Tibial artery (tissue), 4 donors: ENCODE data around the gene ARL3.

Experiments
- DNase-seq, 2 donors: peaks; one replicate each; pipeline ENCODE4 v3.0.0-alpha.2; 2019
- H3K27ac ChIP-seq, 2 donors: fragments of 200-600 bp; sonication (generic) in 1 of 2; 1 replicate in 1 of 2; 2 replicates in 1 of 2; pipeline ENCODE4 v1.5.1; 2018 to 2019; ENCODE audit warnings: mild to moderate bottlenecking in 1 of 2
- H3K27me3 ChIP-seq, 2 donors: fragments of 200-600 bp; sonication (generic) in 1 of 2; one replicate each; pipeline versions ENCODE4 v1.5.1 to v1.6.0; 2016 to 2019
- H3K36me3 ChIP-seq, 3 donors: fragments of 200-600 bp; sonication (generic) in 2 of 3; one replicate each; pipeline ENCODE4 v1.5.1; 2016 to 2019; ENCODE audit warnings: mild to moderate bottlenecking in 2 of 3
- H3K4me1 ChIP-seq, 4 donors: fragments of 200-600 bp; sonication (generic) in 2 of 4; 1 replicate in 3 of 4; 2 replicates in 1 of 4; pipeline ENCODE4 v1.5.1; 2016 to 2019
- H3K4me3 ChIP-seq, 2 donors: fragments of 200-600 bp; sonication (generic) in 1 of 2; 1 replicate in 1 of 2; 2 replicates in 1 of 2; pipeline ENCODE4 v1.5.1; 2018 to 2019; ENCODE audit warnings: mild to moderate bottlenecking in 2 of 2
- H3K9me3 ChIP-seq, 3 donors: fragments of 200-600 bp; sonication (generic) in 1 of 3; one replicate each; pipeline ENCODE4 v1.5.1; 2016 to 2019
- intact Hi-C: fragments of 100-400 bp; cut with DNase I; formaldehyde crosslinking; loops from one replicate; pipeline ENCODE4 v1.15.0; 2023; ENCODE audit warnings: low total_unique reads
- TF ChIP-seq, protein P1 (sequence below), 2 experiments: fragments of 200-600 bp in 1 of 2; fragments of 450-650 bp in 1 of 2; IDR thresholded peaks; one replicate each; pipeline ENCODE4 v1.5.1; 2017 to 2019; ENCODE audit warnings: antibody characterized with exemption in 2 of 2, mild to moderate bottlenecking in 1 of 2, moderate library complexity in 1 of 2

ARL3 gene

DNA sequence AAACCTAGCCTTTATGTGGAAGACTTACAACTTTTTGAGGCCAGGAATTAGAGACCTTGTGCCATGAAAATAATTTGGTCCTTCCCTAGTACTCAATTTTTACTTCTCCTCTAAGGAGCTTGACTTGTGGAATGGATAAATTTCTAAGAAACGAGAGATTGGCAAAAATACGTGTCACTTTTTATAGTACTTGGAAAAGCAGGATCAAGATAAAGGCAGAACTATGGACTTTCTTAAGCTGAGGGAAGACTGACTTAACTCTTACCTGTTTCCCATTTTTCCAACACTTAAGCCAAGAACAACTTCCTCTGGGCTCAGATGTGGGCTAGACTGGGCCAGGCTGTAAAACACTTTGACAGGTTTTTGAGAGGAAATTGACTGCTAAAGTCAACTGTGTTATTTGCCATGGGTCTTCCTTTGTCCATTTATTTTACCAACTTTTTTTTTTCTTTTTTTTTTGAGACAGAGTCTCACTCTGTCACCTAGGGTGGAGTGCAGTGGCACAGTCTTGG, 27.6 kb upstream of the ARL3 start:
- intact Hi-C loops = loop anchor here (5.0 kb wide), 2 partner anchors 36 to 76 kb away; no protein-coding TSS in a partner anchor
- H3K36me3 ChIP-seq = peaks cover 0 to 13% (median 0%) of the 10 kb centered on the region in 3 donors

DNA sequence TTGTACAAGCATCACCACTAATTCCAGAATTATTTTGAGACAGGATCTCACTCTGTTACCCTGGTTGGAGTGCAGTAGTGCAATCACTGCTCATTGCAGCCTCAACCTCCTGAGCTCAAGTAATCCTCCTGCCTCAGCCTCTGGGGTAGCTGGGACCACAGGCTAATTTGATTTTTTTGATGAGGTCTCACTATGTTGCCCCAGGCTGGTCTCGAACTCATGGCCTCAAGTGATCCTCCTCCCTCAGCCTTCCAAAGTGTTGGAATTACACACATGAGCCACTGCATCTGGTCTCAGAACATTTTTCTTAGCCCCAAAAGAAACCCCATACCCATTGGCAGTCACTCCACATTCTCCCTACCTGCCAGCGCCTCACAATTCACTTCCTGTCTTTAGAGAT, 26.0 kb upstream of the ARL3 start:
- H3K4me3 ChIP-seq = no peak overlapping the region
- H3K27ac ChIP-seq = no peak overlapping the region
- no peak for DNase-seq
- intact Hi-C loops = loop anchor here (5.0 kb wide), 2 partner anchors 37 to 77 kb away; no protein-coding TSS in a partner anchor
- H3K36me3 ChIP-seq = peaks cover 0 to 13% (median 0%) of the 10 kb centered on the region in 3 donors
- no peaks in the 10 kb centered on the region for H3K9me3 ChIP-seq
- H3K27me3 ChIP-seq = no peaks in the 10 kb centered on the region
- H3K4me1 ChIP-seq = peaks cover 0 to 15% (median 0%) of the 10 kb centered on the region in 4 donors
- TF ChIP-seq, protein P1, sequence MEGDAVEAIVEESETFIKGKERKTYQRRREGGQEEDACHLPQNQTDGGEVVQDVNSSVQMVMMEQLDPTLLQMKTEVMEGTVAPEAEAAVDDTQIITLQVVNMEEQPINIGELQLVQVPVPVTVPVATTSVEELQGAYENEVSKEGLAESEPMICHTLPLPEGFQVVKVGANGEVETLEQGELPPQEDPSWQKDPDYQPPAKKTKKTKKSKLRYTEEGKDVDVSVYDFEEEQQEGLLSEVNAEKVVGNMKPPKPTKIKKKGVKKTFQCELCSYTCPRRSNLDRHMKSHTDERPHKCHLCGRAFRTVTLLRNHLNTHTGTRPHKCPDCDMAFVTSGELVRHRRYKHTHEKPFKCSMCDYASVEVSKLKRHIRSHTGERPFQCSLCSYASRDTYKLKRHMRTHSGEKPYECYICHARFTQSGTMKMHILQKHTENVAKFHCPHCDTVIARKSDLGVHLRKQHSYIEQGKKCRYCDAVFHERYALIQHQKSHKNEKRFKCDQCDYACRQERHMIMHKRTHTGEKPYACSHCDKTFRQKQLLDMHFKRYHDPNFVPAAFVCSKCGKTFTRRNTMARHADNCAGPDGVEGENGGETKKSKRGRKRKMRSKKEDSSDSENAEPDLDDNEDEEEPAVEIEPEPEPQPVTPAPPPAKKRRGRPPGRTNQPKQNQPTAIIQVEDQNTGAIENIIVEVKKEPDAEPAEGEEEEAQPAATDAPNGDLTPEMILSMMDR (IDR thresholded peaks at IDR 0.05) = no peak

More for the DNA sequence above, 27.6 kb upstream of the ARL3 start:
- H3K4me3 ChIP-seq = no peak overlapping the region
- peaks cover 0 to 30% (median 9%) of the 10 kb centered on the region in 4 donors for H3K4me1 ChIP-seq
- H3K27ac ChIP-seq = no peak overlapping the region
- no peaks in the 10 kb centered on the region for H3K9me3 ChIP-seq
- DNase-seq = peak in 1 of 2 donors; percentile 5
- TF ChIP-seq, protein P1 (IDR thresholded peaks at IDR 0.05) = no peak
- H3K27me3 ChIP-seq = no peaks in the 10 kb centered on the region

DNA sequence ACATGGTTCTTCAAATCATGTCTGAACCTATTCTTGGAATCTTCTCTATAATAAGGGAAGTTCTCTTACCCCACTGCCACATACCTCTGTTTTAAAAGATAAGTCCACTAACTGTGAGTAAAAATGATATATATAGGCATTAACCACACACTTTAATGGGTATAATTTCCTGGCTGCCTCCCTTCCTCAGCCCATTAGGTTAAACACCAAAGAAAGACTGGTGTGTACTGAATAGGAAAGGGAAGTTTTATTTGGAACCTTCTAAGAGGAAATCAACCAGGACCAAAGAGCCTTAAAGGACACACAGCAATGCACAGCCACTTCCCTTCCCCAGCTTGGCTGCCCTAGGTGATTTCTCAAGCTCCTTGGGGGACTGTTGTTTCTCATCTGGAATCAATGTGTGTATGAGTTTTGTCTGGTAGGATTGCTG, 24.5 kb upstream of the ARL3 start:
- intact Hi-C loops = loop anchor here (10.0 kb wide), 2 partner anchors 336 to 506 kb away; partner anchors contain the start of gene RPEL1
- Histone ChIP-seq H3K36me3 (peaks cover 0 to 17% (median 0%) of the 10 kb centered on the region in 3 donors), H3K27ac (no peak overlapping the region), H3K4me3 (no peak overlapping the region), H3K27me3 (no peaks in the 10 kb centered on the region), H3K4me1 (peaks cover 0 to 13% (median 0%) of the 10 kb centered on the region in 4 donors), H3K9me3 (no peaks in the 10 kb centered on the region)
- TF ChIP-seq, protein P1 (IDR thresholded peaks at IDR 0.05) = no peak
- no peak for DNase-seq

DNA sequence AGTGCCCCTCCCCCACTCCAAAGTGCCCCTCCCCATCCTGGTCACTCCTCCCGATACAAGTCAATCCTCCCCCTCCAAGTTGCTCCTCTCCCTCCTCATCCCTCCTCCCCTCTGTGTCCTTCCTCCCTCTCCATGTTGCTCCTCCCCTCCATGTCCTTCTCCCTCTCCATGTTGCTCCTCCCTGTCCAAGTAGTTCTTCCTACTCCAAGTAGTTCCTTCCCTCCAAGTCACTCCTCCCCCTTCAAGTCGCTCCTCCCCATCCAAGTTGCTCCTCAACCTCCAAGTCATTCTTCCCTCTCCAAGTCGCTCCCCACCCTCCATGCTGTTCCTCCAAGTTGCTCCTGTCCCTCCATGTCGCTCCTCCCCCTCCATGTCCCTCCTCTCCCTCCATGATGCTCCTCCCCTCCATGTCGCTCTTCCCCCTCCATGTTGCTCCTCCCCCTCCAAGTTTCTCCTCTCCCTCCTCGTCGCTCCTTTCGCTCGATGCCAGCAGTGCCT, 20.9 kb upstream of the ARL3 start:
- H3K27ac ChIP-seq = no peak overlapping the region
- no peak overlapping the region for H3K4me3 ChIP-seq
- H3K27me3 ChIP-seq = no peaks in the 10 kb centered on the region
- H3K9me3 ChIP-seq = no peaks in the 10 kb centered on the region
- intact Hi-C loops = loop anchor here (10.0 kb wide), 2 partner anchors 340 to 510 kb away; partner anchors contain the start of gene RPEL1
- DNase-seq = peak; percentile 77 to 85
- peaks cover 0 to 46% (median 0%) of the 10 kb centered on the region in 3 donors for H3K36me3 ChIP-seq
- H3K4me1 ChIP-seq = peaks cover 0 to 6% (median 0%) of the 10 kb centered on the region in 4 donors
- TF ChIP-seq, protein P1 (IDR thresholded peaks at IDR 0.05) = no peak

DNA sequence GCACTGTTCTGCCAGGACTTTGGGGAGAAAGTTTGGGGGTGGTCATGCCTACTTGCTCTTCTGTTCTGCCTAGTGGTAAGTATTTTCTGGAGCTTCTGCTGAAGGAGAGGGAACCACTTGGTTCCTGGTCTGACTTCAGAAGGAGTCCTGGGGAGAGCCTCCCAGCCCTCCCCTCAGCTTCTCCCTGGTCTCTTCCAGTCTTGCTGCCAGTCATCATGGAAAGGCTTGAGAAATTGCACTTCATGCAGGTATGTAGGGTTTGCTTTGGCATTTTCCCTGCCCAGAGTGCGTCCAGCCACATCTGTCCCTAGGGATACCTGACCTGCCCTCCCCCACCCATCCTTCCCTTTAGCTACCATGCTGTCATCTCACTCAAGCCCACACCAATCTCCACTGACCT, 18.5 kb upstream of the ARL3 start:
- no peak overlapping the region for H3K4me3 ChIP-seq
- no peak overlapping the region for H3K27ac ChIP-seq
- H3K36me3 ChIP-seq = peaks cover 0 to 53% (median 0%) of the 10 kb centered on the region in 3 donors
- H3K27me3 ChIP-seq = no peaks in the 10 kb centered on the region
- DNase-seq = no peak
- H3K9me3 ChIP-seq = no peaks in the 10 kb centered on the region
- TF ChIP-seq, protein P1 (IDR thresholded peaks at IDR 0.05) = no peak
- intact Hi-C loops = loop anchor here (10.0 kb wide), 2 partner anchors 342 to 512 kb away; partner anchors contain the start of gene RPEL1
- peaks cover 0 to 7% (median 0%) of the 10 kb centered on the region in 4 donors for H3K4me1 ChIP-seq
